ENCODE results near the gene TPRA1.

DNA sequence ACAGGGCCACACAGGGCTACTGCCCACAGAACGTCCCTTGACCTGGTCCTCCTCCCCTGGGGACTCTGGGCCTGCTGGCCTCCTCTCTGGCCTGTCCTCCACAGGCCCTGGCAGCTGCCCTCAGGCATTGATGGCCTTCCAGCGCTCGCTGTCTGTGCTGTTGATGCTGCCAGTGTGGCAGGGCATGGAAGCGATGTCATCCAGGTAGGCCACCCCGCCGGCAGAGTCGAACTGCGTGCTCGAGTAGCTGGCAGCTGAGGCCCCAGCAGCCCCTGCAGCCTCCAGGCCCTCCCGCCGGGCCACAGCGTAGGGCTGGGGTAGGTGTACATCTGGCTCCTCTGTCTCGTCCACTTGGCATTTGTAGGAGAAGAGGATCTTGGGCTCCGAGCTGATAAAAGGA lies 17.1 kb downstream of the TPRA1 start:
- TF ChIP-seq, protein P1, sequence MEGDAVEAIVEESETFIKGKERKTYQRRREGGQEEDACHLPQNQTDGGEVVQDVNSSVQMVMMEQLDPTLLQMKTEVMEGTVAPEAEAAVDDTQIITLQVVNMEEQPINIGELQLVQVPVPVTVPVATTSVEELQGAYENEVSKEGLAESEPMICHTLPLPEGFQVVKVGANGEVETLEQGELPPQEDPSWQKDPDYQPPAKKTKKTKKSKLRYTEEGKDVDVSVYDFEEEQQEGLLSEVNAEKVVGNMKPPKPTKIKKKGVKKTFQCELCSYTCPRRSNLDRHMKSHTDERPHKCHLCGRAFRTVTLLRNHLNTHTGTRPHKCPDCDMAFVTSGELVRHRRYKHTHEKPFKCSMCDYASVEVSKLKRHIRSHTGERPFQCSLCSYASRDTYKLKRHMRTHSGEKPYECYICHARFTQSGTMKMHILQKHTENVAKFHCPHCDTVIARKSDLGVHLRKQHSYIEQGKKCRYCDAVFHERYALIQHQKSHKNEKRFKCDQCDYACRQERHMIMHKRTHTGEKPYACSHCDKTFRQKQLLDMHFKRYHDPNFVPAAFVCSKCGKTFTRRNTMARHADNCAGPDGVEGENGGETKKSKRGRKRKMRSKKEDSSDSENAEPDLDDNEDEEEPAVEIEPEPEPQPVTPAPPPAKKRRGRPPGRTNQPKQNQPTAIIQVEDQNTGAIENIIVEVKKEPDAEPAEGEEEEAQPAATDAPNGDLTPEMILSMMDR (IDR thresholded peaks at IDR 0.05) = no peak
- TF ChIP-seq POLR2A (IDR thresholded peaks at IDR 0.05) = no peak

All from testis (tissue), 2 donors.